Measurements from ENCODE around the gene SHROOM3. TPM values are rescaled to one million over a fixed set of nuclear protein-coding genes. Genes with fewer than 3 reads are reported as not detected.

SHROOM3 gene
- total RNA-seq, 2 donors from 2014 or later: 142 to 160 TPM

DNA sequence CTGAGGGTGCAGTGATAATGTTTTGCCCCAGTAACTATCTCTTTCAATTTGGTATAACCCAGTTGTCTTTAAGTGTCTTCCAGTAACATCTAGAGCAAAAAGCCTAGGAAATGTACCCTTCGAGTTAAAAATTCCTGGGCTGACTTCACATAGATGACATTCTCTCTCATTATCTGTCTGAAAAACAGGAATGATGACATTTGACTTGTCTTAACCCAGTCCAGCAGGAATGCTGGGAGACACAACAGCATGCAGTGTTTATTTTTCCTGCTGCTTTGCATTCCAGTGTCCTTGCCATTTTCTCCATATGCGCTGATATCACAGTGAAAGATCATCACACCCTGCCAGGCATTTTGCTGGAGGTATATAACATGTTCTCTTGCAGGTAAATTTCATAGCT lies 333.0 kb downstream of the SHROOM3 start:
- H3K36me3 ChIP-seq: peaks cover 12% of the 10 kb centered on the region
- H3K9me3 ChIP-seq: no peaks in the 10 kb centered on the region

DNA sequence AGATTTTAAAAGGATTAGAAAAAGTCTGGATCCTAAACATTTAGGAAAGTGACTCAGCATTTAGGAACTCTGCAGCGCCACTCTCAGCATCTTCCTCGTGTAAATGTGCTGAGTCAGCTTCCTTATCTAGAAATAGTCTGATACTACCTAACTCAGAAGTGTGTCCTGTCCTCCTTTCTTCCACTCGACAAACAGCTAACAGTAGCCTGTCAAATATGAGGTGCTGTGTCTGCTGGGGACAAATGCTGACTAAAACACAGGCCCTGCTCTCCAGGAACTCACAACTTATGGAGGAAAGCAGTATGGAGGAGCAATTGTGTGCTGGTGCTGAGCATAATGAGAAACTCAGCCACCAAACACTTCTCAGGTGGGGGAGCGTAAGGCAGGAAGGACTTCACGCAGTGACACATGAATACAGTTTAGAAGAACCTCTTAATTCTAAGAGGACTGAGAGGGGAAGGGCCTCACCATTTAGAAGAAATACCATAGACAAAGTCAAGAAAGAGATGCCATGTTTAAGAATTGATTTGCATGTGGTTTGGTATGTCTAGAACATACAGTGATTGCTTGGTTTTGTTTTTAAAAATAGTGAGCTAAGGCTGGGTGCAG lies 337.6 kb downstream of the SHROOM3 start:
- no peak for DNase-seq
- Histone ChIP-seq H3K4me1 (no peaks in the 10 kb centered on the region), H3K27me3 (no peaks in the 10 kb centered on the region), H3K27ac (no peak overlapping the region), H3K36me3 (peaks cover 9% of the 10 kb centered on the region), H3K4me3 (no peak overlapping the region), H3K9ac (ENCODE audit: low read depth in 2 of 2, low read length in 2 of 2) (no peak overlapping the region), H3K9me3 (no peaks in the 10 kb centered on the region)
- TF ChIP-seq, protein P1, sequence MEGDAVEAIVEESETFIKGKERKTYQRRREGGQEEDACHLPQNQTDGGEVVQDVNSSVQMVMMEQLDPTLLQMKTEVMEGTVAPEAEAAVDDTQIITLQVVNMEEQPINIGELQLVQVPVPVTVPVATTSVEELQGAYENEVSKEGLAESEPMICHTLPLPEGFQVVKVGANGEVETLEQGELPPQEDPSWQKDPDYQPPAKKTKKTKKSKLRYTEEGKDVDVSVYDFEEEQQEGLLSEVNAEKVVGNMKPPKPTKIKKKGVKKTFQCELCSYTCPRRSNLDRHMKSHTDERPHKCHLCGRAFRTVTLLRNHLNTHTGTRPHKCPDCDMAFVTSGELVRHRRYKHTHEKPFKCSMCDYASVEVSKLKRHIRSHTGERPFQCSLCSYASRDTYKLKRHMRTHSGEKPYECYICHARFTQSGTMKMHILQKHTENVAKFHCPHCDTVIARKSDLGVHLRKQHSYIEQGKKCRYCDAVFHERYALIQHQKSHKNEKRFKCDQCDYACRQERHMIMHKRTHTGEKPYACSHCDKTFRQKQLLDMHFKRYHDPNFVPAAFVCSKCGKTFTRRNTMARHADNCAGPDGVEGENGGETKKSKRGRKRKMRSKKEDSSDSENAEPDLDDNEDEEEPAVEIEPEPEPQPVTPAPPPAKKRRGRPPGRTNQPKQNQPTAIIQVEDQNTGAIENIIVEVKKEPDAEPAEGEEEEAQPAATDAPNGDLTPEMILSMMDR (IDR thresholded peaks at IDR 0.05): no peak
- intact Hi-C loops (cut with DNase I): no loop called here

More for the DNA sequence above, 333.0 kb downstream of the SHROOM3 start:
- Histone ChIP-seq H3K27me3 (no peaks in the 10 kb centered on the region), H3K9ac (ENCODE audit: low read depth in 2 of 2, low read length in 2 of 2) (no peak overlapping the region), H3K4me1 (no peaks in the 10 kb centered on the region), H3K4me3 (no peak overlapping the region), H3K27ac (no peak overlapping the region)
- intact Hi-C loops (cut with DNase I): loop anchor here (10.0 kb wide), 1 partner anchor 277 kb away; no protein-coding TSS in a partner anchor
- no peak for DNase-seq
- TF ChIP-seq, protein P1 (IDR thresholded peaks at IDR 0.05): no peak

DNA sequence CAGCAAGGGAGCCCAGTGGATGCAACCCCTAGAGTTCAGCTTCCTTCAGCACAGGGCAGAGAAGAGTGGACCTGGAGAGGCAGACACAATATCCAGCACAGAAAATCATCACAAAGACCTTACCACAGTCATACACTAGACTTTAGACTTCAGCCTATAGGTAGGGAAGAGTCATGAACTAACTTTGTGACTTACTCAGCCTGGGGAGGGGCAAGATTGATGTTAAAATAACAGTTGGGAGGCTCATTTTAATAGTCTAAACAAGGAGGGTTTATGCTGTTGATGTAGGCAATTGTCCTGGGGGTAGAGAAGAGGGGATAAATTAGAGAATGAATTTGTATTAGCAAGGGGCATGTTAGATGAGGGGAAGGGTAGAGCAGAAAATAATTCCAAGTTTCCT lies 338.7 kb downstream of the SHROOM3 start:
- TF ChIP-seq, protein P1 (IDR thresholded peaks at IDR 0.05): no peak
- no peak overlapping the region for H3K27ac ChIP-seq
- no peak for DNase-seq
- no peak overlapping the region for H3K4me3 ChIP-seq
- no peaks in the 10 kb centered on the region for H3K27me3 ChIP-seq
- H3K9ac ChIP-seq (ENCODE audit: low read depth in 2 of 2, low read length in 2 of 2): no peak overlapping the region
- intact Hi-C loops (cut with DNase I): no loop called here
- peaks cover 14% of the 10 kb centered on the region for H3K36me3 ChIP-seq
- H3K4me1 ChIP-seq: no peaks in the 10 kb centered on the region
- H3K9me3 ChIP-seq: no peaks in the 10 kb centered on the region

DNA sequence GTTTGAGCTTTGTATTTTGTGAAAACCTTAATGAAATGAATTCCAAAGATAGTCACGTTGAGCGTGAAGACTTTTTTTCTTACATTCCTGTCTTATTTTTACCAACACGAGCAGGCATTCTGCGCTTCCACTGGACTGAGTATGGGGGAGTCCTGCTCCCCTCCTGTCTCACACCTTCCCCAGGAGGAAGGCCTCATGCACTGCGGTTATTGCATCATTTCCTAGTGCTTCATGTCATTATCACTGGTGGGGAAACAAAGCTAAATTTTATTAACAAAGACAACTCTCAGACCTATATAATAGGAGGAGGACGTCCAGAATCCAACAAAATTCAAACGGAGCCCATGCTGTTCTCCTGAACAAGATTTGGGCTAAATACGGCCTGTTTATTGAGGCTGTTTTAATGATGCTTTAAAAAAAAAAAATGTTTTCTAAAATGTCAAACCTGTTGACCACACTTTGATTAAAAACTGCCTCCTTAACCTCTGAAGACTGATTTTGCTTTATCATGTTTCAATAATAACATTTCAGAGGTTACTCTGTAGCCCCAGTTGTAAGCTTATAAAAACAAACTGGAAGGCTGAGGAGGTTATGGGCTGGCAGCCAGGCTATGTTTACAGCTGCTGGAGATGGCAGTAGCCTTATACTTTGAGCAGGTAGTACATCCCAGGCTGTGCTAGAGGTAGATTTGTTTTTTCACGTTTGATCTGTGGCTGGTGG lies 344.9 kb downstream of the SHROOM3 start:
- intact Hi-C loops (cut with DNase I): no loop called here
- H3K27me3 ChIP-seq: no peaks in the 10 kb centered on the region
- TF ChIP-seq, protein P1 (IDR thresholded peaks at IDR 0.05): no peak
- no peaks in the 10 kb centered on the region for H3K9me3 ChIP-seq
- H3K27ac ChIP-seq: no peak overlapping the region
- no peak for DNase-seq
- H3K36me3 ChIP-seq: peaks cover 6% of the 10 kb centered on the region
- H3K4me3 ChIP-seq: no peak overlapping the region
- H3K9ac ChIP-seq (ENCODE audit: low read depth in 2 of 2, low read length in 2 of 2): no peak overlapping the region
- no peaks in the 10 kb centered on the region for H3K4me1 ChIP-seq

DNA sequence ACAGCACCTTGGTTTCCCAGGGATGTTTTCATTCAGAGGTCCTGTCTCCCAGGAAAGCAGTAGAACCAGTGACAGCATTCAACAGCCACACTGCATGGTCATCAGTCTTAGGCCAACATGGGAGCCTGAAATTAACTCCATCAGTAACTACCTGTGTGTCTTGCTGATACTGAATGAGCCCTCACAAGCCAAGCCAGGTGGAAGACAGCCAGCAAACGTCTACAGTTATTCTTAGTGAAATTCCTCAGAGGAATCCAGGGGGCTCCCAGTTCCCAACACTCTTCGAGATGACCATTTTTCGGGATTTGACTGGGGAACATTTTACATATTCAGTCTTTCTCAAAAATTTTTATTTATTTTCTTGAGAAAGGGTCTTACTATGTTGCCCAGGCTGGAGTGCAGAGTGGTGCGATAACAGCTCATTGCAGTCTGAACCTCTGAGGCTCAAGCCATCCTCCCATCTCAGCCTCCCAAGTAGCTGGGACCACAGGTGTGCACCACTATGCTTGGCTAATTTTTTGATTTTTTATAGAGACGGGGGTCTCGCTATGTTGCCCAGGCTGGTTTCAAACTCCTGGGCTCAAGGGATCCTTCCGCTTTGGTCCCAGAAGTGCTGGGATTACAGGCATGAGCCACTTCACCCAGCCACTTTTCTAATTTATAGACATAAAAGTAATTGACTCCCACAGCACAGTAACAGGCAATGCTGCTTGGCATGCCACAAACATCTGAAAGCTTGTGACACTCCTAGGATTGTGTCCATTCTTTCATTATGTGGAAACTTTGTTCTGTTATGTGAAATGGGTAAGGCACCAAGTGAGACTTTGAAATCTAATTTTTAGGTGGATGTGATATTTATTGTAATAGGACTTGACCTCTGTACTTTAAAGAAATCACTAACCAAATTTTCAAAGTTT lies 346.0 kb downstream of the SHROOM3 start:
- Histone ChIP-seq H3K27ac (no peak overlapping the region), H3K9ac (ENCODE audit: low read depth in 2 of 2, low read length in 2 of 2) (no peak overlapping the region), H3K27me3 (no peaks in the 10 kb centered on the region), H3K9me3 (no peaks in the 10 kb centered on the region), H3K36me3 (peaks cover 6% of the 10 kb centered on the region), H3K4me1 (no peaks in the 10 kb centered on the region), H3K4me3 (no peak overlapping the region)
- no peak for DNase-seq
- intact Hi-C loops (cut with DNase I): no loop called here
- TF ChIP-seq, protein P1 (IDR thresholded peaks at IDR 0.05): no peak

All from colonic mucosa (tissue), 4 donors.